Gastrocnemius medialis (tissue), 4 donors: Measurements from ENCODE around the gene QARS1.

ENCODE experiments used
- POLR2A ChIP-seq, 2 donors: fragments of 450-650 bp; IDR thresholded peaks; one replicate each; pipeline ENCODE4 v1.6.1; 2017; ENCODE audit warnings: antibody characterized with exemption in 2 of 2, mild to moderate bottlenecking in 2 of 2, moderate library complexity in 2 of 2
- TF ChIP-seq, protein P1 (sequence below), 5 experiments: fragments of 450-650 bp in 3 of 5; fragments of 200-600 bp in 2 of 5; sonication (generic) in 2 of 5; IDR thresholded peaks in 4 of 5; conservative IDR thresholded peaks in 1 of 5; 1 replicate in 4 of 5; 2 replicates in 1 of 5; pipeline ENCODE4 v1.5.1; 2016 to 2019; ENCODE audit warnings: antibody characterized with exemption in 5 of 5, mild to moderate bottlenecking in 3 of 5, moderate library complexity in 3 of 5

DNA sequence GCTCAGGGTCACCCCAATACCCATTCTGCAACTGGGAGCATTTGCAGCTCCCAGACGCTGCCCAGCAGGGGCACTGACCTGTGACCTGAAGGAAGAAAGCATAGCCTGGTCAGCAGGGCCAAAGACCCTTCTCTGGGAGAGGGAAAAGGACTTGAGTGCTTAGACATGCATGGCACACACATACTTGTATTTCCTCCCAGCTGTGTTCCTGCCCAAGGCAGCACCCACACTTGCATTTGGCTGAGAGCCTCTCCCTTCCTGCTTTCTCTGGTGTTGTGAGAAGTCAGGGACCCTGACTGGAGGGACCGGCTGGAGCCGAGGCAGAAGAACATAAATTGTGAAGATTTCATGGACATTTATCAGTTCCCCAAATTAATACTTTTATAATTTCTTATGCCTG lies 35.5 kb upstream of the QARS1 start:
- TF ChIP-seq, protein P1, sequence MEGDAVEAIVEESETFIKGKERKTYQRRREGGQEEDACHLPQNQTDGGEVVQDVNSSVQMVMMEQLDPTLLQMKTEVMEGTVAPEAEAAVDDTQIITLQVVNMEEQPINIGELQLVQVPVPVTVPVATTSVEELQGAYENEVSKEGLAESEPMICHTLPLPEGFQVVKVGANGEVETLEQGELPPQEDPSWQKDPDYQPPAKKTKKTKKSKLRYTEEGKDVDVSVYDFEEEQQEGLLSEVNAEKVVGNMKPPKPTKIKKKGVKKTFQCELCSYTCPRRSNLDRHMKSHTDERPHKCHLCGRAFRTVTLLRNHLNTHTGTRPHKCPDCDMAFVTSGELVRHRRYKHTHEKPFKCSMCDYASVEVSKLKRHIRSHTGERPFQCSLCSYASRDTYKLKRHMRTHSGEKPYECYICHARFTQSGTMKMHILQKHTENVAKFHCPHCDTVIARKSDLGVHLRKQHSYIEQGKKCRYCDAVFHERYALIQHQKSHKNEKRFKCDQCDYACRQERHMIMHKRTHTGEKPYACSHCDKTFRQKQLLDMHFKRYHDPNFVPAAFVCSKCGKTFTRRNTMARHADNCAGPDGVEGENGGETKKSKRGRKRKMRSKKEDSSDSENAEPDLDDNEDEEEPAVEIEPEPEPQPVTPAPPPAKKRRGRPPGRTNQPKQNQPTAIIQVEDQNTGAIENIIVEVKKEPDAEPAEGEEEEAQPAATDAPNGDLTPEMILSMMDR (IDR thresholded peaks at IDR 0.05 in 4 of 5, conservative IDR thresholded peaks at IDR 0.05 in 1 of 5), result no peak
- no peak for TF ChIP-seq POLR2A (IDR thresholded peaks at IDR 0.05)
